Keratinocyte (primary cell): ENCODE data around the gene MNAT1. TPM values are rescaled to one million over a fixed set of nuclear protein-coding genes. Genes with fewer than 3 reads are reported as not detected.

Experiments
- DNase-seq: peaks from one replicate; pipeline ENCODE4 v3.0.0-alpha.2; 2011; ENCODE audit warnings: low read depth, missing footprints, low spot score
- FAIRE-seq: peaks from 2 replicates; lab custom pipeline; 2011; peaks lifted over from hg19 to GRCh38; lab: Jason Lieb, UNC
- H2AFZ ChIP-seq: 2 replicates; pipeline ENCODE4 v1.6.0; 2012; ENCODE audit warnings: low read length, control low read depth, inconsistent platforms; ENCODE audit not compliant: control insufficient read depth
- H3K27ac ChIP-seq: 2 replicates; pipeline ENCODE4 v1.5.1; 2011; ENCODE audit warnings: low read length; ENCODE audit not compliant: control insufficient read depth, insufficient read depth
- H3K27me3 ChIP-seq: 3 replicates; pipeline ENCODE4 v1.6.0; 2011; ENCODE audit warnings: low read length; ENCODE audit not compliant: control insufficient read depth, insufficient read depth; ENCODE audit errors: extremely low read depth
- H3K36me3 ChIP-seq, 2 experiments: 2 replicates in 1 of 2; 3 replicates in 1 of 2; pipeline ENCODE4 v1.5.1; 2011; ENCODE audit warnings: low read length in 2 of 2, mild to moderate bottlenecking in 1 of 2; ENCODE audit not compliant: control insufficient read depth in 2 of 2, insufficient read depth in 2 of 2; ENCODE audit errors: extremely low read depth in 1 of 2
- H3K4me1 ChIP-seq: 3 replicates; pipeline ENCODE4 v1.5.1; 2011; ENCODE audit warnings: low read length; ENCODE audit not compliant: control insufficient read depth, insufficient read depth; ENCODE audit errors: extremely low read depth
- H3K4me2 ChIP-seq: 3 replicates; pipeline ENCODE4 v1.6.0; 2011; ENCODE audit warnings: low read depth, low read length; ENCODE audit not compliant: control insufficient read depth, insufficient read depth; ENCODE audit errors: extremely low read depth
- H3K4me3 ChIP-seq, 3 experiments: fragments of 200-600 bp in 1 of 3; sonication (generic) in 1 of 3; 2 replicates in 2 of 3; 3 replicates in 1 of 3; pipeline ENCODE4 v1.5.1; 2011 to 2016; ENCODE audit warnings: low read length in 3 of 3, mild to moderate bottlenecking in 3 of 3, control low read depth in 2 of 3, inconsistent platforms in 1 of 3, low read depth in 1 of 3, mixed read lengths in 1 of 3, mixed run types in 1 of 3, moderate library complexity in 1 of 3; ENCODE audit not compliant: control insufficient read depth in 2 of 3, insufficient read depth in 2 of 3; ENCODE audit errors: extremely low read depth in 1 of 3
- H3K79me2 ChIP-seq: 2 replicates; pipeline ENCODE4 v1.6.0; 2012; ENCODE audit warnings: low read length; ENCODE audit not compliant: control insufficient read depth, insufficient read depth
- H3K9ac ChIP-seq: 3 replicates; pipeline ENCODE4 v1.6.0; 2011; ENCODE audit warnings: low read length; ENCODE audit not compliant: control insufficient read depth, insufficient read depth; ENCODE audit errors: extremely low read depth
- H3K9me1 ChIP-seq: 3 replicates; pipeline ENCODE4 v1.6.0; 2011; ENCODE audit warnings: low read length; ENCODE audit not compliant: control insufficient read depth, insufficient read depth; ENCODE audit errors: extremely low read depth
- H3K9me3 ChIP-seq: 2 replicates; pipeline ENCODE4 v1.5.1; 2012; ENCODE audit warnings: low read depth, low read length; ENCODE audit not compliant: control insufficient read depth
- H4K20me1 ChIP-seq: 3 replicates; pipeline ENCODE4 v1.6.0; 2011; ENCODE audit warnings: low read length; ENCODE audit not compliant: control insufficient read depth, insufficient read depth; ENCODE audit errors: extremely low read depth
- CTCF ChIP-seq, 3 experiments: IDR thresholded peaks in 1 of 3; conservative IDR thresholded peaks in 1 of 3; optimal IDR thresholded peaks in 1 of 3; 2 replicates in 2 of 3; 3 replicates in 1 of 3; pipeline versions ENCODE3 to v1.5.1; 2011; ENCODE audit warnings: low read length in 3 of 3, mild to moderate bottlenecking in 3 of 3, moderate library complexity in 2 of 3, control low read depth in 1 of 3, inconsistent platforms in 1 of 3; ENCODE audit not compliant: insufficient read depth in 2 of 3; ENCODE audit errors: extremely low read depth in 1 of 3
- EZH2 ChIP-seq: IDR thresholded peaks from one replicate; pipeline ENCODE4 v1.6.1; 2012; ENCODE audit warnings: inconsistent platforms, mild to moderate bottlenecking, low read length, moderate library complexity
- dilution Hi-C: fragments of 300-500 bp; cut with MboI; formaldehyde crosslinking; loops from one replicate; pipeline ENCODE4 v1.7.0; 2020; ENCODE audit warnings: low sequenced_read_pairs; ENCODE audit not compliant: extremely low pct_ligation_motif_present
- polyA plus RNA-seq, 5 experiments: library from polyadenylated mRNA; depleted of rRNA in 3 of 5; stranded (reverse) in 3 of 5; stranded (forward) in 1 of 5; unstranded in 1 of 5; fragments of >200 nt; gene quantifications; 1 replicate in 1 of 5; 2 replicates in 3 of 5; 3 replicates in 1 of 5; pipeline versions ENCODE4 v1.2.1 to v1.2.3, GENCODE V29; 2011 to 2012; ENCODE audit warnings: missing spikeins in 2 of 5, low read depth in 1 of 5, low replicate concordance in 1 of 5

Gene MNAT1
- polyA plus RNA-seq, 1 donor (not counting 4 experiments of a cell fraction or from before 2014, with no cell fraction given), result 79.5 TPM

- H3K79me2 ChIP-seq, result peaks cover 2% of the 10 kb centered on the region
- H3K4me3 ChIP-seq, result no peak overlapping the region
Observed at GRCh38 chr14:60931218-60931617, 196.7 kb downstream of the MNAT1 start.

DNA sequence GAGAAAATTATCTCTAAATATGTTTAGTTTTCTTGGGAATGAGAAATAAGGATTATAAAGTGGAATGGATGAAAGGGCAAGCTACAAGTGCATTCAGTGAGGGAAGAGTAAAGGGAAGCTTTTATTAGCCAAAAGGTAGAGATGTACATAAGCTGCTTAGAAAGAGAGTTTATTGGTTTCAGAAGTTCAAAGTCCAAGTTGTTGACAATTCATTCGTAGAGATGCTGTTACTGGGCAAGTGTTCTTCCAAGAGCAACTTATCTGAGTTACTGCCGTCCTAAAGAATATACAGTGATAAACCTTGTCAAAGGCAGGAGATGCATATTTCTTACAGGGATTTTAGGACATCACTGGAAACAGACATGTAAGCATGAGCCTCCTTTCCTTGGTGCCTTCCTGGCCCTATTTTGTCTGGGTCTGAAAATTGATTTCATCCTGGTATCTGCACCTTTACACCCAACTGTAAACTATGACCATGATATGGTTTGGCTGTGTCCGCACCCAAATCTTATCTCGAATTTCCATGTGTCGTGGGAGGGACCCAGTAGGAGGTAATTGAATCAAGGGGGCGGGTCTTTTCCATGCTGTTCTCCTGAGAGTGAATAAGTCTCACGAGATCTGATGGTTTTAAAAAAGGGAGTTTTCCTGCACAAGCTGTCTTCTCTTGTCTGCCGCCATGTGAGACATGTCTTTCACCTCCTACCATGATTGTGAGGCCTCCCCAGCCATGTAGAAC, 199.5 kb downstream of the MNAT1 start:
- Histone ChIP-seq H3K27ac (no peak overlapping the region), H3K4me1 (no peaks in the 10 kb centered on the region), H3K79me2 (no peaks in the 10 kb centered on the region), H3K36me3 (no peaks in the 10 kb centered on the region), H2AFZ (no peak overlapping the region), H3K9me1 (no peaks in the 10 kb centered on the region), H3K4me2 (no peak overlapping the region), H4K20me1 (no peaks in the 10 kb centered on the region), H3K9ac (no peak overlapping the region), H3K27me3 (no peaks in the 10 kb centered on the region), H3K9me3 (no peaks in the 10 kb centered on the region), H3K4me3 (no peak overlapping the region)
- dilution Hi-C loops, result no loop called here
- FAIRE-seq (no peak), DNase-seq (no peak)
- TF ChIP-seq EZH2, result no peak
- no peak for TF ChIP-seq CTCF (optimal IDR thresholded peaks at IDR 0.05 in 1 of 3, IDR thresholded peaks at IDR 0.05 in 1 of 3, conservative IDR thresholded peaks at IDR 0.05 in 1 of 3; ENCODE audit: extremely low read depth in 1 of 3, insufficient read depth in 2 of 3, low read length in 3 of 3)

More at GRCh38 chr14:60931218-60931617, 196.7 kb downstream of the MNAT1 start:
- Histone ChIP-seq H3K27me3 (no peaks in the 10 kb centered on the region), H2AFZ (no peak overlapping the region), H4K20me1 (no peaks in the 10 kb centered on the region), H3K4me2 (no peak overlapping the region), H3K9me1 (no peaks in the 10 kb centered on the region), H3K9ac (no peak overlapping the region), H3K27ac (no peak overlapping the region), H3K36me3 (no peaks in the 10 kb centered on the region), H3K4me1 (no peaks in the 10 kb centered on the region), H3K9me3 (no peaks in the 10 kb centered on the region)
- no peak for DNase-seq
- TF ChIP-seq EZH2 (no peak), CTCF (optimal IDR thresholded peaks at IDR 0.05 in 1 of 3, IDR thresholded peaks at IDR 0.05 in 1 of 3, conservative IDR thresholded peaks at IDR 0.05 in 1 of 3; ENCODE audit: extremely low read depth in 1 of 3, insufficient read depth in 2 of 3, low read length in 3 of 3) (no peak)
- dilution Hi-C loops, result no loop called here
- no peak for FAIRE-seq
